SK-N-SH (cell line): ENCODE data around the gene AFAP1L2. TPM values are rescaled to one million over a fixed set of nuclear protein-coding genes. Genes with fewer than 3 reads are reported as not detected.

ENCODE experiments used
- CTCF ChIA-PET: fragments of 300-600, 350-600 bp; formaldehyde crosslinking; extraction: SDS; loops from one replicate; lab custom pipeline; 2021; lab: Yijun Ruan, JAX
- POLR2A ChIA-PET: fragments of 350-600 bp; sonication (Branson Sonifier 250); formaldehyde crosslinking; extraction: SDS; loops from one replicate; lab custom pipeline; 2020; ENCODE audit warnings: antibody characterized with exemption, inconsistent platforms; lab: Yijun Ruan, JAX
- DNase-seq: peaks from one replicate; pipeline ENCODE4 v3.0.0; 2012
- H2AFZ ChIP-seq: fragments of 200-600 bp; sonication (generic); 2 replicates; pipeline ENCODE4 v1.8.1; 2016; ENCODE audit warnings: antibody characterized with exemption, mild to moderate bottlenecking, low read depth
- H3F3A ChIP-seq: fragments of 200-600 bp; sonication (generic); replicated peaks from 2 replicates; pipeline ENCODE3; 2016; ENCODE audit warnings: antibody characterized with exemption, mild to moderate bottlenecking; ENCODE audit not compliant: insufficient read depth
- H3K27ac ChIP-seq, 2 experiments: fragments of 200-500 bp in 1 of 2; fragments of 200-600 bp in 1 of 2; sonication (Bioruptor generic) in 1 of 2; sonication (generic), shearing (Covaris generic) in 1 of 2; 2 replicates each; pipeline versions ENCODE4 v1.5.1 to v1.6.1; 2014 to 2016; ENCODE audit warnings: low read depth in 2 of 2, inconsistent platforms in 1 of 2, low read length in 1 of 2, mild to moderate bottlenecking in 1 of 2, mixed read lengths in 1 of 2
- H3K27me3 ChIP-seq: fragments of 200-600 bp; sonication (generic), shearing (Covaris generic); 2 replicates; pipeline ENCODE4 v1.6.1; 2016; ENCODE audit warnings: mixed run types; ENCODE audit not compliant: insufficient read depth
- H3K36me3 ChIP-seq, 2 experiments: fragments of 200-500 bp in 1 of 2; fragments of 200-600 bp in 1 of 2; sonication (Bioruptor generic) in 1 of 2; sonication (generic) in 1 of 2; replicated peaks in 1 of 2; 2 replicates each; pipeline versions ENCODE3 to v1.5.1; 2014 to 2016; ENCODE audit warnings: low read length in 1 of 2, mild to moderate bottlenecking in 1 of 2; ENCODE audit not compliant: insufficient read depth in 2 of 2, control insufficient read depth in 1 of 2
- H3K4me1 ChIP-seq, 2 experiments: fragments of 200-500 bp in 1 of 2; fragments of 200-600 bp in 1 of 2; sonication (Bioruptor generic) in 1 of 2; sonication (generic), shearing (Covaris generic) in 1 of 2; 2 replicates each; pipeline versions ENCODE4 v1.5.1 to v1.6.1; 2014 to 2016; ENCODE audit warnings: low read depth in 1 of 2, low read length in 1 of 2, mixed run types in 1 of 2; ENCODE audit not compliant: insufficient read depth in 2 of 2, control insufficient read depth in 1 of 2
- H3K4me2 ChIP-seq: fragments of 200-600 bp; sonication (generic), shearing (Covaris generic); 2 replicates; pipeline ENCODE4 v1.6.1; 2017; ENCODE audit warnings: mixed run types
- H3K4me3 ChIP-seq, 2 experiments: fragments of 200-500 bp in 1 of 2; fragments of 200-600 bp in 1 of 2; sonication (Bioruptor generic) in 1 of 2; sonication (generic), shearing (Covaris generic) in 1 of 2; 2 replicates each; pipeline versions ENCODE4 v1.5.1 to v1.8.1; 2014 to 2016; ENCODE audit warnings: low read depth in 2 of 2, inconsistent platforms in 1 of 2, low read length in 1 of 2, mild to moderate bottlenecking in 1 of 2, mixed read lengths in 1 of 2, moderate library complexity in 1 of 2
- H3K79me2 ChIP-seq: fragments of 200-600 bp; sonication (generic); 2 replicates; pipeline ENCODE4 v1.8.1; 2017; ENCODE audit warnings: mild to moderate bottlenecking; ENCODE audit not compliant: insufficient read depth
- H3K9ac ChIP-seq: fragments of 200-600 bp; sonication (generic); 2 replicates; pipeline ENCODE4 v1.6.1; 2017; ENCODE audit warnings: mixed run types
- H3K9me2 ChIP-seq: fragments of 200-600 bp; sonication (generic); 2 replicates; pipeline ENCODE4 v1.6.1; 2017; ENCODE audit warnings: mixed run types
- H3K9me3 ChIP-seq: fragments of 200-600 bp; sonication (generic); 2 replicates; pipeline ENCODE4 v1.6.1; 2017; ENCODE audit warnings: mixed run types, mild to moderate bottlenecking, moderate library complexity
- H4K20me1 ChIP-seq: fragments of 200-600 bp; sonication (generic); 2 replicates; pipeline ENCODE4 v1.6.1; 2017; ENCODE audit warnings: mild to moderate bottlenecking, mixed run types; ENCODE audit not compliant: insufficient read depth
- CHD2 ChIP-seq: fragments of 150-350 bp; IDR thresholded peaks from 2 replicates; pipeline ENCODE4 v1.6.1; 2018; ENCODE audit warnings: low read length; ENCODE audit not compliant: partially characterized antibody
- CTCF ChIP-seq: fragments of 200-600 bp; sonication (generic); IDR thresholded peaks from 2 replicates; pipeline ENCODE4 v1.6.1; 2017; ENCODE audit warnings: antibody characterized with exemption, mild to moderate bottlenecking, moderate library complexity
- EZH2phosphoT487 ChIP-seq: fragments of 200-600 bp; sonication (generic); IDR thresholded peaks from 2 replicates; pipeline ENCODE4 v1.6.1; 2017; ENCODE audit warnings: low read depth, mixed run types, mild to moderate bottlenecking, antibody characterized with exemption, moderate library complexity, borderline replicate concordance
- MEF2A ChIP-seq: IDR thresholded peaks from 2 replicates; pipeline ENCODE4 v1.4.0; 2012; ENCODE audit warnings: low read depth, borderline replicate concordance
- MXI1 ChIP-seq: IDR thresholded peaks from 2 replicates; pipeline ENCODE4 v1.6.1; 2012; ENCODE audit warnings: mild to moderate bottlenecking, low read depth, low read length, improper control_type of control experiment
- NRF1 ChIP-seq: IDR thresholded peaks from 2 replicates; pipeline ENCODE4 v1.6.1; 2012; ENCODE audit warnings: low read depth, mild to moderate bottlenecking, low read length
- RXRA ChIP-seq: IDR thresholded peaks from 2 replicates; pipeline ENCODE4 v1.4.0; 2012; ENCODE audit warnings: low read depth, mild to moderate bottlenecking, borderline replicate concordance
- SIN3A ChIP-seq: IDR thresholded peaks from 2 replicates; pipeline ENCODE4 v1.6.1; 2012; ENCODE audit warnings: low read depth, mild to moderate bottlenecking, low read length, moderate library complexity, borderline replicate concordance
- WGBS: methylation state at CpG from one replicate; pipeline ENCODE4 v1.1.6; 2017; ENCODE audit warnings: low lambda C conversion rate; 5-methylcytosine and 5-hydroxymethylcytosine counted together
- polyA plus RNA-seq, 3 experiments: library from polyadenylated mRNA; depleted of rRNA; stranded (reverse); fragments of >200 nt; gene quantifications; 2 replicates each; pipeline ENCODE4 v1.2.3, GENCODE V29; 2012
- TF ChIP-seq, protein P1 (sequence below): IDR thresholded peaks from 2 replicates; pipeline ENCODE4 v1.4.0; 2012; ENCODE audit warnings: low read depth

AFAP1L2 gene
- polyA plus RNA-seq, 1 of the 3 experiments (the other 2 are of a cell fraction) = 0.54 TPM

GRCh38 chr10:114295393-114295792 is 108.9 kb downstream of the AFAP1L2 start:
- H2AFZ ChIP-seq = no peak overlapping the region
- no peaks in the 10 kb centered on the region for H3K27me3 ChIP-seq
- H3K79me2 ChIP-seq = no peaks in the 10 kb centered on the region
- ChIA-PET CTCF (interaction anchor here (1.3 kb wide), 1 partner anchor 9 kb away, joined by 6 read pairs; no protein-coding TSS in a partner anchor), POLR2A (no interaction called here)
- H3K27ac ChIP-seq = no peak overlapping the region
- 4% methylated on average over 1 of the region's 1 CpG for WGBS
- no peaks in the 10 kb centered on the region for H3F3A ChIP-seq
- no peak for TF ChIP-seq EZH2phosphoT487
- no peak for DNase-seq
- H3K36me3 ChIP-seq = no peaks in the 10 kb centered on the region
- H3K4me1 ChIP-seq = no peaks in the 10 kb centered on the region
- H4K20me1 ChIP-seq = no peaks in the 10 kb centered on the region
- 0 out of 2 replicates have a peak, but pooled peaks cover 8% of the 10 kb centered on the region for H3K9me3 ChIP-seq
- no peak overlapping the region for H3K4me2 ChIP-seq
- no peak overlapping the region for H3K4me3 ChIP-seq
- no peak overlapping the region for H3K9ac ChIP-seq
- H3K9me2 ChIP-seq = no peaks in the 10 kb centered on the region

DNA sequence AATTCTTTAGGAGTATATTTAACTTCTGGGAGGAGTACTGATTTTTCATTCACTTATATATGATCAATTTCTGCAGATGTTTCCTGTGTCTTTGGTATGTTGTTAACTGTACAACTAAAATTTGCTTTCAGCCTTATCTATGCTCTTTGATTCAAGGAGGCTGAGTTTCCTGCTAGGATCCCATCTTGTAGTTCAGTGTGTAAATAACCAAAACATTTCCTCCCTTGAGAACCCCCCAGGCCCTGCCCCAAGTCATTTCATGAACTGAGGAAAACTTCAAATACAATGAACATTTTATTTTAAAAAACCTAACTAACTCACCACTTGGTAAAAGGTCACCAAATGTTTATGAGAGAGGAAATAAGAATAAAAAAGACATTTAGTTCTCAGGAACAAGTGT is 109.8 kb downstream of the AFAP1L2 start:
- no peak overlapping the region for H3K9ac ChIP-seq
- no peak for DNase-seq
- no peak overlapping the region for H3K27ac ChIP-seq
- ChIA-PET POLR2A (no interaction called here), CTCF (interaction anchor here (1.3 to 1.7 kb wide), 2 partner anchors 9 kb away, joined by 6 to 7 read pairs; no protein-coding TSS in a partner anchor)
- H3F3A ChIP-seq = no peaks in the 10 kb centered on the region
- H3K79me2 ChIP-seq = no peaks in the 10 kb centered on the region
- H4K20me1 ChIP-seq = no peaks in the 10 kb centered on the region
- no peak overlapping the region for H3K4me2 ChIP-seq
- no peaks in the 10 kb centered on the region for H3K36me3 ChIP-seq
- no peaks in the 10 kb centered on the region for H3K9me2 ChIP-seq
- H3K4me1 ChIP-seq = no peaks in the 10 kb centered on the region
- no peak overlapping the region for H3K4me3 ChIP-seq
- H3K27me3 ChIP-seq = no peaks in the 10 kb centered on the region
- H3K9me3 ChIP-seq = 0 out of 2 replicates have a peak, but pooled peaks cover 8% of the 10 kb centered on the region
- H2AFZ ChIP-seq = no peak overlapping the region
- TF ChIP-seq NRF1 = no peak
- TF ChIP-seq, protein P1, sequence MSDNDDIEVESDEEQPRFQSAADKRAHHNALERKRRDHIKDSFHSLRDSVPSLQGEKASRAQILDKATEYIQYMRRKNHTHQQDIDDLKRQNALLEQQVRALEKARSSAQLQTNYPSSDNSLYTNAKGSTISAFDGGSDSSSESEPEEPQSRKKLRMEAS = no peak

DNA sequence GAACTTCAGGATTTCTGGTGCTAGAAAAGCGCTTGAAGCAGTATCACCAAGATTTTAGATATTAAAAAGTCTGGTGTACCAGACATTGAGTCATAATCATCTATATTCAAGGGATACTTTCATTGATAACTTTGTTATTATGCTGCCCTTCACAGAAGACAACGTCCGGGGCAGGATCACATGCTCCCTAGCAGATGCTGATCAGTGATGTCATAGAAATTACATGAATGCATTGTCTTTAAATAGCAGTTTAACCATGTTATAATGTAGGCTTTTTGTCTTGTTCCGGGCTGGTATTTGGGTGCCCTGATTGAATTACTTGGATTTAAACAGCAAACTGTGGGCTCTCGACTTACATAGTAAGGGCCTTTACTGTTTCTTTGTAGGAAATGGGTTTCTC is 111.2 kb downstream of the AFAP1L2 start:
- no peak overlapping the region for H3K4me3 ChIP-seq
- H3K9me3 ChIP-seq = 0 out of 2 replicates have a peak, but pooled peaks cover 8% of the 10 kb centered on the region
- no peak for TF ChIP-seq SIN3A
- DNase-seq = no peak
- H3K4me1 ChIP-seq = no peaks in the 10 kb centered on the region
- H3K27me3 ChIP-seq = no peaks in the 10 kb centered on the region
- no peaks in the 10 kb centered on the region for H3K79me2 ChIP-seq
- no peak overlapping the region for H2AFZ ChIP-seq
- no peak overlapping the region for H3K27ac ChIP-seq
- CTCF ChIA-PET = interaction anchor here (1.7 kb wide), 1 partner anchor 11 kb away, joined by 7 read pairs; no protein-coding TSS in a partner anchor
- no peaks in the 10 kb centered on the region for H3K9me2 ChIP-seq
- no peaks in the 10 kb centered on the region for H3F3A ChIP-seq
- no peaks in the 10 kb centered on the region for H4K20me1 ChIP-seq
- no peak overlapping the region for H3K9ac ChIP-seq
- H3K36me3 ChIP-seq = no peaks in the 10 kb centered on the region
- H3K4me2 ChIP-seq = no peak overlapping the region
- 56% methylated on average over 5 of the region's 5 CpGs for WGBS
- POLR2A ChIA-PET = no interaction called here

- POLR2A ChIA-PET = no interaction called here
- no peaks in the 10 kb centered on the region for H3K27me3 ChIP-seq
- no peak overlapping the region for H2AFZ ChIP-seq
- no peaks in the 10 kb centered on the region for H3K4me1 ChIP-seq
- H3K27ac ChIP-seq = no peak overlapping the region
- WGBS = 79% methylated on average over 8 of the region's 8 CpGs
- no peak overlapping the region for H3K9ac ChIP-seq
- H3K4me2 ChIP-seq = no peak overlapping the region
- H3F3A ChIP-seq = no peaks in the 10 kb centered on the region
- H3K79me2 ChIP-seq = no peaks in the 10 kb centered on the region
- H3K36me3 ChIP-seq = no peaks in the 10 kb centered on the region
- no peak overlapping the region for H3K4me3 ChIP-seq
- CTCF ChIA-PET = interaction anchor here (2.8 to 5.2 kb wide), 2 partner anchors 12 to 180 kb away, joined by 6 to 37 read pairs; no protein-coding TSS in a partner anchor
- 0 out of 2 replicates have a peak, but pooled peaks cover 8% of the 10 kb centered on the region for H3K9me3 ChIP-seq
- no peaks in the 10 kb centered on the region for H4K20me1 ChIP-seq
- no peaks in the 10 kb centered on the region for H3K9me2 ChIP-seq
- no peak for DNase-seq
- TF ChIP-seq CTCF = no peak
- TF ChIP-seq, protein P1 = no peak
- no peak for TF ChIP-seq RXRA
- TF ChIP-seq CHD2 = no peak
- no peak for TF ChIP-seq MXI1
- no peak for TF ChIP-seq MEF2A
Observed at GRCh38 chr10:114291516-114291915, 112.8 kb downstream of the AFAP1L2 start.
